ENCODE measurements around the gene PPP1R15B. TPM values are rescaled to one million over a fixed set of nuclear protein-coding genes. Genes with fewer than 3 reads are reported as not detected.

PPP1R15B gene
- total RNA-seq, 2 experiments from 2014 or later = 62.5 to 70.6 TPM

DNA sequence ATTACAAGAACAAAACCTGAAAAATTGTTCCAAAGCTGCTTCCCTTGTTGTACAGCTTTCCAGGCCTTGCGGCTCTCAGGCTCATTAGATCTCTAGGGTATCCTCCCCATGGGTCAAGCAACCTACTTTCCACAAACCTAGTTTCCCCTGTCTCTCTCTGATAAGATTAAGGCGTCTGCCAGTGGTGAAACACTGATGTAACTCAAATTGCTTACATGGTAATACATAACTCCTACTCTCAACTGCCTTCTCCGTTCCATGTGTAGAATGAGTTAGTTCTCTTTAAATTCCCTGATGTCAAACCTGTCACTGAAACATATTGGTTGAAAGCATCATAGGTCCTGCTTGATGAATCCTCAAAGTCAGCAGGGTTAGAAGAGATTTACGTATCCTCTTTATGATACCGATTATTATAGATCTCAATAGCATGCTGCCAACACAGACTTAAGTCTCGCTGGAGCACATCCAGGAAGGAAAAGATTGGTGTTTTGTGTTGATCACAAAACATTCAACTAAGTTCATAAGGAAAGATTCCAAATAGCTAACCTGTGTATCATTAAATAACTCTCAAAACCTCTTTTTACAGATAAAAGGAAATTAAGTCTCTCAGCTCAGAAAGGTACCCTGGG is 10.6 kb downstream of the PPP1R15B start:
- H3K4me1 Mint-ChIP-seq = peaks cover 24% of the 10 kb centered on the region
- no peak for DNase-seq
- H3K36me3 Mint-ChIP-seq (ENCODE audit: low read depth) = peaks cover 54% of the 10 kb centered on the region
- CTCF ChIA-PET = interaction anchor here (1.0 kb wide), 1 partner anchor 30 kb away, joined by 3 read pairs; no protein-coding TSS in a partner anchor
- no peak overlapping the region for H3K4me3 Mint-ChIP-seq
- no peaks in the 10 kb centered on the region for H3K9me3 Mint-ChIP-seq
- POLR2A ChIA-PET = no interaction called here
- H3K27me3 Mint-ChIP-seq = no peaks in the 10 kb centered on the region
- H3K27ac Mint-ChIP-seq = no peak overlapping the region

- ChIA-PET CTCF (interaction anchor here (0.6 to 2.6 kb wide), 31 partner anchors 9 to 409 kb away, joined by 3 to 16 read pairs (median 4); partner anchors contain the start of gene MDM4), POLR2A (no interaction called here)
- Mint-ChIP-seq H3K27ac (peak overlapping the region; percentile 66), H3K4me3 (no peak overlapping the region), H3K27me3 (no peaks in the 10 kb centered on the region), H3K36me3 (ENCODE audit: low read depth) (peaks cover 45% of the 10 kb centered on the region), H3K4me1 (peaks cover 5% of the 10 kb centered on the region), H3K9me3 (no peaks in the 10 kb centered on the region)
- peak; percentile 73 for DNase-seq
These were observed 13.2 kb downstream of the PPP1R15B start for GRCh38 chr1:204398197-204399125.

- CTCF ChIA-PET = interaction anchor here (1.2 kb wide), 2 partner anchors 18 to 73 kb away, joined by 3 to 6 read pairs; no protein-coding TSS in a partner anchor
- Mint-ChIP-seq H3K4me3 (no peak overlapping the region), H3K27me3 (no peaks in the 10 kb centered on the region), H3K27ac (no peak overlapping the region), H3K9me3 (no peaks in the 10 kb centered on the region), H3K36me3 (ENCODE audit: low read depth) (peaks cover 31% of the 10 kb centered on the region), H3K4me1 (peaks cover 6% of the 10 kb centered on the region)
- no peak for DNase-seq
- POLR2A ChIA-PET = no interaction called here
These were observed 15.5 kb downstream of the PPP1R15B start for GRCh38 chr1:204396015-204396583.

DNA sequence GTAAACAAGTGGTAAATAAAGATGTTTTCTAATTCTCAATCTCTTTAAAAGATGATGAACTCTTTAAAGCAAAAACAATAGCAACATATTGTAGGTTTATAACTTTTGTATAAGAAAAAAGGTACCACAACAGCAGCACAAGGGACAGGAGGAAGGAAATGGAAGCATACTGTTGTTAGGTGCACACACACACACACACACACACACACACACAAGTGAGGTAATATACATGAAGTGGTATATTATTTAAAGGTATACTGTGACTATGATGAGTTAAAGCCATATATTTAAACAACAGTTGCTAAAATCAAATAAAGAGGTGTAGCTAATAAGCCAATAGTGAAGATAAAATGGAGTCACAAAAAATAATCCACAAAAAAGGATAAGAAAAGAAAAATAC is 20.0 kb downstream of the PPP1R15B start:
- H3K4me1 Mint-ChIP-seq = peaks cover 4% of the 10 kb centered on the region
- DNase-seq = no peak
- peaks cover 11% of the 10 kb centered on the region for H3K36me3 Mint-ChIP-seq (ENCODE audit: low read depth)
- H3K27me3 Mint-ChIP-seq = no peaks in the 10 kb centered on the region
- ChIA-PET POLR2A (no interaction called here), CTCF (no interaction called here)
- no peak overlapping the region for H3K4me3 Mint-ChIP-seq
- no peaks in the 10 kb centered on the region for H3K9me3 Mint-ChIP-seq
- H3K27ac Mint-ChIP-seq = no peak overlapping the region

DNA sequence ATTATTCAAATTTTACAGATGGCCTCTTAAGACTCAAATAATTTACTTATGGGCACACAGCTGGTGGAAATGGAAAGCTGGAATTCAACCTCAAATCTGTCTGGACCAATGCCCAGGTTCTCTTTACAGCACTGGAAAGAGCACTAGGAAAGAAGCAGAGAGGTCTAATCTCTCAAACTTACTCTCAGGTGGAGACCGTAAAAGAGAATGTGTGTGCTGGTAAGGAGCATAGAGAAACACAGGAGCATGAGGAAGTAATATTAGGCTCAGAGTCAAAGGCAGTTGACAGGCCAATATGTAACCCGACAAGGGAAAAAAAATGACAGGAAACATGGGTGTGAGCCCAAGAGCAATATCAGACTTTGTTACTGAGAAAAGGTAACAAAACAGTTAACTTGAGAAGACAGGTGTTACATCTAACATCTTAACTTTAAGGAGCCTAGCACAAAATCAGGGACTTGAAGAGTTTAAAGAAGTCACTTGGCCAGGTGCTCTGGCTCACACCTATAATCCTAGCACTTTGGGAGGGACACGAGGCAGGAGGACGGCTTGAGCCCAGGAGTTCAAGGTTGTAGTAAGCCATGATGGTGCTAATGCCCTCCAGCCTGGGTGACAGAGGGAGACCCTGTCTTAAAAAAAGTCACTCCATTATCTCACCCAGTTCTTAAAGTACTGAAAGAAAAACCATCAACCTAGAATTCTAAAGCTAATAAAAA is 20.7 kb downstream of the PPP1R15B start:
- POLR2A ChIA-PET = no interaction called here

GRCh38 chr1:204385727-204386126 is 25.9 kb downstream of the PPP1R15B start:
- Mint-ChIP-seq H3K4me1 (peaks cover 4% of the 10 kb centered on the region), H3K9me3 (no peaks in the 10 kb centered on the region), H3K36me3 (ENCODE audit: low read depth) (no peaks in the 10 kb centered on the region), H3K4me3 (no peak overlapping the region), H3K27ac (no peak overlapping the region), H3K27me3 (peaks cover 2% of the 10 kb centered on the region)
- DNase-seq = no peak
- CTCF ChIA-PET = interaction anchor here (0.6 to 2.8 kb wide), 3 partner anchors 12 to 421 kb away, joined by 3 to 9 read pairs (median 3); no protein-coding TSS in a partner anchor
- POLR2A ChIA-PET = no interaction called here

More for the DNA sequence above, 20.7 kb downstream of the PPP1R15B start:
- Mint-ChIP-seq H3K9me3 (no peaks in the 10 kb centered on the region), H3K27me3 (no peaks in the 10 kb centered on the region), H3K36me3 (ENCODE audit: low read depth) (peaks cover 9% of the 10 kb centered on the region), H3K4me3 (no peak overlapping the region), H3K27ac (no peak overlapping the region), H3K4me1 (peaks cover 4% of the 10 kb centered on the region)
- CTCF ChIA-PET = interaction anchor here (2.9 kb wide), 1 partner anchor 8 kb away, joined by 12 read pairs; no protein-coding TSS in a partner anchor
- DNase-seq = no peak

DNA sequence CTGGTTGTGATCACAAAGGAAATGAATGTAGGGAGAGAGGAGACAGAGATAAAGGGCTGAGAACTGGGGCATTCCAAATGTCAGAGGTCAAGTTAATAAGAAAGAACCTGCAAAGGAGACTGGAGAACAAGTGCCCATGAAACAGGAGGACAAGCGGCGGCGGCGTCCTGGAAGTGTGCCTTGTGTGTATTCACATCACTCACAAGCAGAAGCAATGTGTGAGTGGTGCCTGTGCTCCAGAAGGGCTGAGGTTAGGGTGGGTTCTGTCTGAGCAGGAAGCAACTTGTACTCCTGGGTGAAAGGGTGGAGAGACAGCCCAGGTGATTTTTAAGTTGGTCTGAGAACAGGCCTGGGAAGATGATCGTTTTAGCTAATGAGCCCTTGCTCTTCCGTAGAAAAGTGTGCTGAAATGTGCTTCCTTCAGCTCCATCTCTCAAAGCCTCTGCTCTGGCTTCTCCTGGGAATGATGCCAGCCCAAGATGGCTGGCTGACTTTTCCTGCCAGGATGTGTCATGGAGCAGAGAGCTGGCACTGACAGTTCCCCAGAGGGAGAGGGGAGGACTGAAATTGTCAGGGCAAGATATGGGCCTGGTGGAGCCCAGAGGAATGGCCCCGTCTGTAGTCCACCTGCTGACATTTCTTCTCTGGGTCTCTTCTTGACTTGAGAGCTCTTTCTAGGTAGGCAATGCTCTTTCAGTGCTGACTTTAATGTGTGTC is 26.8 kb downstream of the PPP1R15B start:
- POLR2A ChIA-PET = no interaction called here

DNA sequence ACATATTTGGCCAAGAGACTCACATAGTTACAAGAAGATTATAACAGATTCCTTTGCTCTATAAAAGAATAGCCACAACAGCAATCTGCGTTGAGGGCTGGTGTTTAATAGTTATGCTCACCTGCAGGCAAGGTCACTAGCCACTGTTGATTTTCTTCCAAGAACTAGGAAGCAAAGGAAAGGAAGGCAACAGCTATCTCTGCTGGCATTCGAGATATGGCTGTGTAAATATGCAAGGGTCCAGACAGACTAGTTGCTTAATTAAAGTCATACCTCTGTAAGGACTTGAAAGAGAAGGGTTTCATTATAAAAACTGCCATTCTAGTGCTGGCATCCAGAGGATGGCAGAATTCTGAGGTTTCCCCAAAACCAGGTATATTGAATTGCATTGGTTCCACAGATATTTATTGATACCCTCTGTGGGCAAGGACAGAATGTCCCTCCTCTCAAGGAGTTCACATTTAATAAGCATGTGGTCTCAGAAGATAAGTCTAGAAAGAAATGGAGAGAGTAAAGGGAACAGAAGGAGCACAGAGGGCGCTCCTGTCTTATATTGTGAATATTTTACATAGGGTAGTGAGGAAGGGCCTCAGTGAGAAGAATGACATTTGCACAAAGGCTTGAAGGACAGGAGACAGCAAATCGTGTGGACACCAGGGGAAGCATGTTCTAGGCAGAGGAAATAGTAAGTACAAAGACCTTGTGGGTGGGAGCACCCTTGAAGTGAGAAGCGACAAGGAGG is 28.3 kb downstream of the PPP1R15B start:
- peaks cover 22% of the 10 kb centered on the region for H3K27me3 Mint-ChIP-seq
- POLR2A ChIA-PET = no interaction called here
- DNase-seq = no peak
- no peaks in the 10 kb centered on the region for H3K9me3 Mint-ChIP-seq
- no peaks in the 10 kb centered on the region for H3K36me3 Mint-ChIP-seq (ENCODE audit: low read depth)
- no peak overlapping the region for H3K4me3 Mint-ChIP-seq
- CTCF ChIA-PET = interaction anchor here (0.8 to 1.7 kb wide), 2 partner anchors 12 to 15 kb away, joined by 3 to 9 read pairs; no protein-coding TSS in a partner anchor
- no peak overlapping the region for H3K27ac Mint-ChIP-seq
- H3K4me1 Mint-ChIP-seq = peaks cover 4% of the 10 kb centered on the region

More for the DNA sequence above, 26.8 kb downstream of the PPP1R15B start:
- Mint-ChIP-seq H3K9me3 (no peaks in the 10 kb centered on the region), H3K4me3 (no peak overlapping the region), H3K27me3 (peaks cover 11% of the 10 kb centered on the region), H3K27ac (no peak overlapping the region), H3K36me3 (ENCODE audit: low read depth) (no peaks in the 10 kb centered on the region), H3K4me1 (peaks cover 3% of the 10 kb centered on the region)
- CTCF ChIA-PET = interaction anchor here (2.8 kb wide), 1 partner anchor 13 kb away, joined by 9 read pairs; no protein-coding TSS in a partner anchor
- no peak for DNase-seq

DNA sequence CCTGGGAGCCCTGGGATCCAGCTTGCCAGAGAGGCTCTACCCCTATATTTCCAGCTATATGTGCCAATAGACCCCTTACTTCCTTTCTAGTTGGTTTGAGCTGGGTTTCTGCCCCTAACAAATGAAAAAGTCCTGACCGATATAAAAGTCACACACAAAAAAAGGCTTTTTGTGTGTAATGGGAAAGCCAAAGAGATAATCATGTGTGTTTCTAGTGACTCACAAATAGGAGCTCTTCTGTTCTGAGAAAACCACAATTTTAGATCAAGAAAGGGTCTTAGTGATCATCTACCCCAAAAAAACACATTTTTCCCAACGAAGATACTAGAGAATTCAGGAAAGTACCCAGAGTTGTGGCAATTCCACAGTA is 28.9 kb downstream of the PPP1R15B start:
- H3K4me3 Mint-ChIP-seq = no peak overlapping the region
- POLR2A ChIA-PET = no interaction called here
- H3K27me3 Mint-ChIP-seq = peaks cover 28% of the 10 kb centered on the region
- CTCF ChIA-PET = interaction anchor here (0.6 to 1.7 kb wide), 3 partner anchors 11 to 270 kb away, joined by 3 to 9 read pairs (median 4); no protein-coding TSS in a partner anchor
- DNase-seq = no peak
- peaks cover 10% of the 10 kb centered on the region for H3K4me1 Mint-ChIP-seq
- H3K9me3 Mint-ChIP-seq = no peaks in the 10 kb centered on the region
- H3K27ac Mint-ChIP-seq = no peak overlapping the region
- H3K36me3 Mint-ChIP-seq (ENCODE audit: low read depth) = no peaks in the 10 kb centered on the region

- no peaks in the 10 kb centered on the region for H3K9me3 Mint-ChIP-seq
- H3K4me3 Mint-ChIP-seq = no peak overlapping the region
- CTCF ChIA-PET = interaction anchor here (1.0 to 1.2 kb wide), 3 partner anchors 17 to 97 kb away, joined by 3 read pairs; no protein-coding TSS in a partner anchor
- no peaks in the 10 kb centered on the region for H3K36me3 Mint-ChIP-seq (ENCODE audit: low read depth)
- no peak for DNase-seq
- POLR2A ChIA-PET = no interaction called here
- peaks cover 10% of the 10 kb centered on the region for H3K4me1 Mint-ChIP-seq
- no peak overlapping the region for H3K27ac Mint-ChIP-seq
- H3K27me3 Mint-ChIP-seq = peaks cover 34% of the 10 kb centered on the region
These were observed 31.3 kb downstream of the PPP1R15B start for GRCh38 chr1:204380293-204380831.

All from activated CD4-positive, alpha-beta T cell treated with anti-CD3 and anti-CD28 coated beads, Interleukin-2, amount 10 ng/mL, durations not matched to agents 7 days and 5 days (primary cell).